ENCODE data around the gene TCEANC.

DNA sequence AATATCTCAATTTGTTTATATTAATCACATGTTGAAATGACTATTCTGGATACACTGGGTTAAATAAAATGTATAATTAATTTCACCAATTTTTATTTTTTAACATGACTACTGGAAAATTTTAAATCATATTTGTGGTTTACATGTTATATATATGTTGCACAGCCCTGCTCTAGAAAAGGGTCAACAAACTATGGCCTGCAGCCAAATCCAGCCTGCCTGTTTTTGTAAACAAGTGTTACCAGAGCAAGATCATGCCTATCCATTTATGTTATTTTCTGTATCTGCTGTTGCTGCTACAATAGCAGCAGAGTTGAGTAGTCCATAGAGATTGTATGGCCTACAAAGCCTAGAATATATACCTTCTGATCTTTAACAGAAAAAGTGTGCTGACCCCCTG is 1.2 kb downstream of the TCEANC start:
- TF ChIP-seq TCF4 (CRISPR knock-in tag; IDR thresholded peaks at IDR 0.05; ENCODE audit: borderline replicate concordance) (no peak), GLIS3 (CRISPR knock-in tag; IDR thresholded peaks at IDR 0.05) (no peak)
- TF ChIP-seq, protein P1, sequence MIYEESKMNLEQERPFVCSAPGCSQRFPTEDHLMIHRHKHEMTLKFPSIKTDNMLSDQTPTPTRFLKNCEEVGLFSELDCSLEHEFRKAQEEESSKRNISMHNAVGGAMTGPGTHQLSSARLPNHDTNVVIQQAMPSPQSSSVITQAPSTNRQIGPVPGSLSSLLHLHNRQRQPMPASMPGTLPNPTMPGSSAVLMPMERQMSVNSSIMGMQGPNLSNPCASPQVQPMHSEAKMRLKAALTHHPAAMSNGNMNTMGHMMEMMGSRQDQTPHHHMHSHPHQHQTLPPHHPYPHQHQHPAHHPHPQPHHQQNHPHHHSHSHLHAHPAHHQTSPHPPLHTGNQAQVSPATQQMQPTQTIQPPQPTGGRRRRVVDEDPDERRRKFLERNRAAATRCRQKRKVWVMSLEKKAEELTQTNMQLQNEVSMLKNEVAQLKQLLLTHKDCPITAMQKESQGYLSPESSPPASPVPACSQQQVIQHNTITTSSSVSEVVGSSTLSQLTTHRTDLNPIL (CRISPR knock-in tag; IDR thresholded peaks at IDR 0.05; ENCODE audit: low read depth) = no peak
